Right lobe of liver (tissue), 6 donors: ENCODE measurements around the gene EIF3J. TPM values are rescaled to one million over a fixed set of nuclear protein-coding genes. Genes with fewer than 3 reads are reported as not detected.
A peak's percentile ranks its signal among the peaks of the same experiment; 100 is the strongest.

Experiments used
- ATAC-seq, 4 donors: fragments of 200-7000 bp; cut with Tn5 transposase; one replicate each; pipeline ENCODE4 v1.9.1; 2020; ENCODE audit warnings: mild to moderate bottlenecking in 4 of 4, moderate library complexity in 4 of 4
- DNase-seq, 3 donors: peaks; one replicate each; pipeline ENCODE4 v3.0.0-alpha.2; 2020
- H3K27ac ChIP-seq, 3 donors: fragments of 200-600 bp; one replicate each; pipeline ENCODE4 v1.8.0; 2022
- H3K27me3 ChIP-seq, 2 donors: fragments of 200-600 bp; one replicate each; pipeline ENCODE4 v1.8.0; 2022
- H3K36me3 ChIP-seq, 4 donors: fragments of 200-600 bp; sonication (generic) in 1 of 4; one replicate each; pipeline versions ENCODE4 v1.5.1 to v1.8.0; 2017 to 2022; ENCODE audit warnings: control low read depth in 1 of 4
- H3K4me1 ChIP-seq, 4 donors: fragments of 200-600 bp; sonication (generic) in 1 of 4; one replicate each; pipeline versions ENCODE4 v1.5.1 to v1.8.0; 2017 to 2022; ENCODE audit warnings: control low read depth in 1 of 4
- H3K4me3 ChIP-seq, 3 donors: fragments of 200-600 bp; one replicate each; pipeline ENCODE4 v1.8.0; 2022
- H3K9me3 ChIP-seq, 4 donors: fragments of 200-600 bp; sonication (generic) in 1 of 4; one replicate each; pipeline versions ENCODE4 v1.5.1 to v1.8.0; 2017 to 2022; ENCODE audit warnings: control low read depth in 1 of 4
- POLR2A ChIP-seq: fragments of 450-650 bp; IDR thresholded peaks from one replicate; pipeline ENCODE4 v1.6.1; 2017; ENCODE audit warnings: antibody characterized with exemption, mild to moderate bottlenecking
- WGBS: methylation state at CpG from one replicate; pipeline ENCODE4 v1.1.6; 2018; ENCODE audit warnings: low coverage, low lambda C conversion rate; ENCODE audit not compliant: insufficient coverage; ENCODE audit errors: missing lambda C conversion rate; 5-methylcytosine and 5-hydroxymethylcytosine counted together
- intact Hi-C, 2 donors: fragments of 100-400 bp; cut with DNase I; formaldehyde crosslinking; loops; one replicate each; pipeline versions ENCODE4 v1.11.2 to v1.14.1; 2022
- total RNA-seq, 6 experiments: library from RNA; depleted of rRNA in 2 of 6; stranded (reverse); fragments of >200 nt in 2 of 6; fragmentation: NEBNext Ultra II Directional in 3 of 6; extraction: Animal tissue kit (Norgen Biotek cat#: 25700) in 3 of 6; gene quantifications; one replicate each; pipeline versions ENCODE4 v1.1.0 to v1.2.4, GENCODE V29; 2016 to 2023
- TF ChIP-seq, protein P1 (sequence below), 4 donors: fragments of 200-600 bp in 3 of 4; fragments of 450-650 bp in 1 of 4; IDR thresholded peaks; one replicate each; pipeline versions ENCODE4 v1.5.1 to v1.8.0; 2016 to 2022; ENCODE audit warnings: antibody characterized with exemption in 4 of 4, mild to moderate bottlenecking in 2 of 4
- donor health status: DM: no; HTN: yes; CAD: no.
- donor health status: DM: no; HTN: no; CAD: no.
- donor health status: DM: no; HTN: no; CAD: no.
- donor health status: DM: no; HTN: yes; CAD: no.
- donor health status: DM: no; HTN: yes; CAD: no.

The EIF3J gene
- total RNA-seq, 6 experiments from 2014 or later = 30.1 to 59.8 (median 45.9) TPM

DNA sequence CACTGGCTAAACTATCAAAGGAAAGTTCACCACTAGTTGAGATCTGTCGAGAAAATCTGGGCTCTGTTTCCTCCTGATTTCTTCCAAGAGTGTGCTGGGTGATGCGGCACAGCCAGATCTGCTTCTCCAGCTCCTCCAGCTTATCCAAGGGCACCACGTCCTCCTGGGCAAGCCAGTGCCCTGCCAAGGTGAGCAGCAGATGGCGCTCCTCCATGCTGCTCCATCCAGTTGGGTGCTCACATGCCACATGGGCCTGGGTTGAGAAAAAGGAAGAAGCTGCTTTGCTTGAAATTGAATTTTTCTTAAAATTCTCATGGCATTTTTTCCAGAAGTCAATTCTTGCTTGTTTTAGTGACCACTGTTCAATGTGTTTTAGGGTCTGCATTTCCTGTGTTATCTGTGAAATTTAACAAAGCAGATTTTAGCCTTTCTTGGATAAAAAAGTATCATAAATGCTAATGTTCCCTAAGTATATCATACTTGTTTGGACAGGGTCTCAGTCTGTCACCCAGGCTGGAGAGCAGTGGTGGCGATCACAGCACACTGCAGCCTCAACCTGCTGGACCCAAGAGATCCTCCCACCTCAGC lies 47.3 kb downstream of the EIF3J start:
- Histone ChIP-seq H3K4me3 (no peak overlapping the region), H3K9me3 (no peaks in the 10 kb centered on the region), H3K36me3 (peaks cover 0 to 79% (median 33%) of the 10 kb centered on the region in 4 donors), H3K27ac (no peak overlapping the region), H3K27me3 (no peaks in the 10 kb centered on the region), H3K4me1 (no peaks in the 10 kb centered on the region)
- peak in 1 of 3 donors; percentile 37 for DNase-seq
- peak; percentile 69 to 75 (median 74) for ATAC-seq
- TF ChIP-seq, protein P1, sequence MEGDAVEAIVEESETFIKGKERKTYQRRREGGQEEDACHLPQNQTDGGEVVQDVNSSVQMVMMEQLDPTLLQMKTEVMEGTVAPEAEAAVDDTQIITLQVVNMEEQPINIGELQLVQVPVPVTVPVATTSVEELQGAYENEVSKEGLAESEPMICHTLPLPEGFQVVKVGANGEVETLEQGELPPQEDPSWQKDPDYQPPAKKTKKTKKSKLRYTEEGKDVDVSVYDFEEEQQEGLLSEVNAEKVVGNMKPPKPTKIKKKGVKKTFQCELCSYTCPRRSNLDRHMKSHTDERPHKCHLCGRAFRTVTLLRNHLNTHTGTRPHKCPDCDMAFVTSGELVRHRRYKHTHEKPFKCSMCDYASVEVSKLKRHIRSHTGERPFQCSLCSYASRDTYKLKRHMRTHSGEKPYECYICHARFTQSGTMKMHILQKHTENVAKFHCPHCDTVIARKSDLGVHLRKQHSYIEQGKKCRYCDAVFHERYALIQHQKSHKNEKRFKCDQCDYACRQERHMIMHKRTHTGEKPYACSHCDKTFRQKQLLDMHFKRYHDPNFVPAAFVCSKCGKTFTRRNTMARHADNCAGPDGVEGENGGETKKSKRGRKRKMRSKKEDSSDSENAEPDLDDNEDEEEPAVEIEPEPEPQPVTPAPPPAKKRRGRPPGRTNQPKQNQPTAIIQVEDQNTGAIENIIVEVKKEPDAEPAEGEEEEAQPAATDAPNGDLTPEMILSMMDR (IDR thresholded peaks at IDR 0.05) = peak in 3 of 4 donors; percentile 29 to 49 (median 31)
- no peak for TF ChIP-seq POLR2A
- 83% methylated on average over 4 of the region's 5 CpGs for WGBS
- intact Hi-C loops = no loop called here

DNA sequence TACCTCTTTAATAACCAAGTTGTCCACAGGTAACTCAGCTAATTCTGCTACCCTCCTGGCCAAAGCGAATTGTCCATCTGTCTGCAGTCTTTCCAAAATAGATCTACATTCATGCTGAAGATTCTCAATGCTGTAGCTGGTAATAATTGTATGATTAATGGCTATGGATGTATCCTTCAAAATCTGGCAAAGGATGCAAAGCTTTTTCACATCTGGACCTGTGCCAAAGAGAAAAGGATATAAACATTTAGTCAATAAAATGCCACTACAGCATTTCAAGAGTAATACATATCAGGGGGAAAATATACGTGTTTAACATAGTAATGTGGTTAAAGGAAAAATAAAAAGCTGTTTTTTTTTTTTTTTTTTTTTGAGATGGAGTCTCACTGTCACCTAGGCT lies 48.7 kb downstream of the EIF3J start:
- intact Hi-C loops = no loop called here

GRCh38 chr15:44588541-44588940 lies 51.6 kb downstream of the EIF3J start:
- peaks cover 0 to 98% (median 56%) of the 10 kb centered on the region in 4 donors for H3K36me3 ChIP-seq
- no peak overlapping the region for H3K27ac ChIP-seq
- intact Hi-C loops = no loop called here
- H3K9me3 ChIP-seq = no peaks in the 10 kb centered on the region
- H3K4me1 ChIP-seq = peaks cover 0 to 2% (median 0%) of the 10 kb centered on the region in 4 donors
- no peak for DNase-seq
- 45% methylated on average over 5 of the region's 5 CpGs for WGBS
- ATAC-seq = peak in 1 of 4 donors; percentile 34
- no peaks in the 10 kb centered on the region for H3K27me3 ChIP-seq
- TF ChIP-seq, protein P1 (IDR thresholded peaks at IDR 0.05) = no peak
- no peak for TF ChIP-seq POLR2A
- no peak overlapping the region for H3K4me3 ChIP-seq

More for the DNA sequence above, 48.7 kb downstream of the EIF3J start:
- TF ChIP-seq, protein P1 (IDR thresholded peaks at IDR 0.05) = no peak
- no peak for TF ChIP-seq POLR2A
- Histone ChIP-seq H3K4me1 (no peaks in the 10 kb centered on the region), H3K27me3 (no peaks in the 10 kb centered on the region), H3K27ac (no peak overlapping the region), H3K9me3 (no peaks in the 10 kb centered on the region), H3K36me3 (peaks cover 0 to 86% (median 45%) of the 10 kb centered on the region in 4 donors), H3K4me3 (no peak overlapping the region)
- WGBS = 90% methylated on average over 2 of the region's 2 CpGs
- no peak for ATAC-seq
- no peak for DNase-seq

GRCh38 chr15:44591326-44591725 lies 54.4 kb downstream of the EIF3J start:
- no peaks in the 10 kb centered on the region for H3K9me3 ChIP-seq
- no peak for ATAC-seq
- peaks cover 0 to 2% (median 0%) of the 10 kb centered on the region in 4 donors for H3K4me1 ChIP-seq
- no peak overlapping the region for H3K4me3 ChIP-seq
- intact Hi-C loops = no loop called here
- no peak for DNase-seq
- TF ChIP-seq, protein P1 (IDR thresholded peaks at IDR 0.05) = no peak
- TF ChIP-seq POLR2A = no peak
- H3K27ac ChIP-seq = no peak overlapping the region
- H3K27me3 ChIP-seq = no peaks in the 10 kb centered on the region
- H3K36me3 ChIP-seq = peaks cover 0 to 98% (median 53%) of the 10 kb centered on the region in 4 donors
- WGBS = 100% methylated on average over 1 of the region's 1 CpG
